ENCODE measurements around the gene SEC14L2.

SEC14L2 gene

GRCh38 chr22:30408388-30409102 lies 11.7 kb downstream of the SEC14L2 start:
- DNase-seq = no peak

- DNase-seq = no peak
These were observed 15.0 kb downstream of the SEC14L2 start for GRCh38 chr22:30411780-30412179.

- no peak for DNase-seq
These were observed 16.2 kb downstream of the SEC14L2 start for GRCh38 chr22:30413001-30413400.

GRCh38 chr22:30413745-30414524 lies 17.1 kb downstream of the SEC14L2 start:
- no peak for DNase-seq

GRCh38 chr22:30414525-30415047 lies 17.8 kb downstream of the SEC14L2 start:
- DNase-seq = no peak

GRCh38 chr22:30416403-30416802 lies 19.6 kb downstream of the SEC14L2 start:
- DNase-seq = no peak

GRCh38 chr22:30416837-30417236 lies 20.0 kb downstream of the SEC14L2 start:
- DNase-seq = no peak

- DNase-seq = no peak
These were observed 23.7 kb downstream of the SEC14L2 start for GRCh38 chr22:30420347-30421125.

- DNase-seq = no peak
These were observed 25.1 kb downstream of the SEC14L2 start for GRCh38 chr22:30421695-30422480.

GRCh38 chr22:30422481-30423300 lies 25.9 kb downstream of the SEC14L2 start:
- peak; percentile 16 to 34 for DNase-seq

GRCh38 chr22:30423301-30423958 lies 26.6 kb downstream of the SEC14L2 start:
- no peak for DNase-seq

GRCh38 chr22:30423959-30424533 lies 27.2 kb downstream of the SEC14L2 start:
- DNase-seq = peak; percentile 99

- no peak for DNase-seq
These were observed 27.9 kb downstream of the SEC14L2 start for GRCh38 chr22:30424534-30425326.

- no peak for DNase-seq
These were observed 28.5 kb downstream of the SEC14L2 start for GRCh38 chr22:30425327-30425615.

- DNase-seq = peak; percentile 55 to 56
These were observed 29.0 kb downstream of the SEC14L2 start, which contains the start of gene MTFP1 for GRCh38 chr22:30425616-30426387. MTFP1 (plus strand) TSS chr22:30425768; CDS start chr22:30425880, 112 bp downstream.

- peak; percentile 88 to 90 for DNase-seq
These were observed 29.9 kb downstream of the SEC14L2 start for GRCh38 chr22:30426388-30427353.

GRCh38 chr22:30427871-30428270 lies 31.1 kb downstream of the SEC14L2 start:
- no peak for DNase-seq

GRCh38 chr22:30429887-30430286 lies 33.1 kb downstream of the SEC14L2 start:
- no peak for DNase-seq
